Measurements from ENCODE around the gene SBF2. TPM values are rescaled to one million over a fixed set of nuclear protein-coding genes. Genes with fewer than 3 reads are reported as not detected.

The SBF2 gene
- total RNA-seq = 50.7 and 55.1 TPM in 2 replicates

DNA sequence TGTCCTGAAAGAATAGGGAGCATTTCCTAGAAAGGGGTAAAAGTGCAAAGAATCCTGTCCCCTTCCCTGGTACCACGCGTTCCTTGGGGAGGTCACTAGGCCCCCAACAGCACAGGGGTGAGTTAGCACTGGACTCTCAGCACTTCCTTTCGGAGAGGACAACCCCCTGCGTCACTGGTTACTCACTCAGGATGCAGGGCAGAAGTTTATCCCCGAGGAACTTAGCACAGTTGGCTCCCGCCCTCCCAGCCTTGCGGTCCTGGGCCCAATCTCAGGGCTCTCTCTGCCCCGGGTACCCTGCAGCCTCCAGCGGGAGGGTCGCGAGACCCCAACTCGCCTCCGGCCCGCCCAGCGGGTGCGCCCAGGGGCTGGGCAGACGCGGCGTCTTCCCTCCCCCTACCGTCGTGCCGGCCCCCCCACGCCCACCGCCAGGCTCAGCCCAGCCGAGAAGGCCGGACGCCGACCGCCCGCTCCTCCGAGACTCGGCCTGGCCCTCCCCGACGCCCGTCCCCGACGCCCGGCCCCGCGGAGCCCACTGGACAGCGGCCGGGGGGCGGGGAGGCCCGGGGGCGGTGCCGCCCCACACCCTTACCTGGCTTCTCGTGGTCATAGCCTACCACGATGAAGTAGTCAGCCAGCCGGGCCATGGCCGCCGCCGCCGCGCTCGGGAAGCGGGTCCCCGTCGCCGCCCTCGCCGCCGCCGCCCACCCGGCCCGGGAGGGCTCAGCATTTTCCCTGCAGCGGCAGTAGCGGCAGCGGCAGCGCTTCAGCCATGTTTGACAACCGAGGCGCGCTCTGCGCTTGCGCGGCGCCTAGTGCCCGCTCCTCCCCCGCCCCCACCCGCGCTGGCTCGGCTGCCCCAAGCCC is at the start of gene SBF2:
Gene SBF2, minus strand, starts transcription at position 797 of the 867 bp plus-strand sequence. Its CDS starts 150 bp downstream, at position 647.

DNA sequence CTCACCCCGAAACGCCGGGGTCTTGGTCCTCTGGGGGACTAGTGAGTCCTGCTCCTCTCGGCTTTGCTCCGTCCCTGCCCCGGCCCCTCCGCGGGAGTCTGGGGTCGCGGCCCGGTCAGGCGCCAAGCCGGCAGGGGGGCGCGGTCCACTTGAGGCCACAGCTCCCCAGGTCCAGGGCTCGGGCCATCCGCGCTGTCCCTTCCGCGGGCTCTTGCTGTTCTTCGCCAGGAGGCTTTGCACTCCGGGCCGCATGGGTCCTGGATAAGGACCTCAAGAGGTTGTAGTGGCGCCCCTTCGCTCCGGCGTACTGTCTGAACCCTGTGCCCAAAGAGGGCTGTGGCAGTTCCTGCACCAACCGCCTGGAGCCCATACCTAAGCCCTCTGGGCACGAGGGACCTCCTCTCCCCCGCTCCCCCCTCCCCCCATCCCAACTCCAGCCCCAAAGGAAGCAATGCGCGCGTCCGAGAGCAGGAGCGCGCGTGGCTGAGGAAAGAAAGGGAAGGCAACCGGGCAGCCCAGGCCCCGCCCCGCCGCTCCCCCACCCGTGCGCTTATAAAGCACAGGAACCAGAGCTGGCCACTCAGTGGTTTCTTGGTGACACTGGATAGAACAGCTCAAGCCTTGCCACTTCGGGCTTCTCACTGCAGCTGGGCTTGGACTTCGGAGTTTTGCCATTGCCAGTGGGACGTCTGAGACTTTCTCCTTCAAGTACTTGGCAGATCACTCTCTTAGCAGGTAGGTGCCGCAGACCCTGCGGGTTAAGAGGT is 10.7 kb upstream of the SBF2 start, which contains the start of gene ADM:
Gene ADM, plus strand, starts transcription at position 579 of the 767 bp plus-strand sequence. CDS start 628 bp downstream, outside the sequence.

Small RNA genes within 50 kb of the gene (small RNA-seq; reads per million reads assigned to genes)
- gene AC080023.2 = not detected
- gene RNU7-28P = not detected

Other genes starting within 250 kb of the SBF2 start
- gene ADM, start 10.9 kb upstream of the SBF2 start, total RNA-seq = 91.9 and 227 TPM in 2 replicates
- 6.2 and 7.2 TPM in 2 replicates for gene AMPD3, start 161.0 kb upstream of the SBF2 start, total RNA-seq
- 21.5 and 21.7 TPM in 2 replicates for gene RNF141, start 247.0 kb upstream of the SBF2 start, total RNA-seq